HCT116 (cell line): ENCODE data around the gene OBSL1. TPM values are rescaled to one million over a fixed set of nuclear protein-coding genes. Genes with fewer than 3 reads are reported as not detected.

ENCODE experiments used
- ATAC-seq: fragments of 200-7000 bp; cut with Tn5 transposase; 2 replicates; pipeline ENCODE4 v1.9.1; 2020; ENCODE audit warnings: mild to moderate bottlenecking, moderate library complexity
- BruUV-seq: library from RNA; stranded (reverse); fragments of 400-500 nt; replicated peaks from 2 replicates; lab custom pipeline; 2021; lab: Mats Ljungman, UMichigan
- CTCF ChIA-PET: fragments of 300-600 bp; sonication (Branson Sonifier 250); formaldehyde crosslinking; loops from one replicate; lab custom pipeline; 2021; ENCODE audit warnings: antibody characterized with exemption; lab: Charles Lee
- POLR2A ChIA-PET: fragments of 300-600, 350-600 bp; sonication (Branson Sonifier 250); formaldehyde crosslinking; loops from one replicate; lab custom pipeline; 2021; ENCODE audit warnings: antibody characterized with exemption; lab: Charles Lee
- RAD21 ChIA-PET, 2 experiments: fragments of 300-600 bp; sonication (Branson Sonifier 250); formaldehyde crosslinking; loops; one replicate each; lab custom pipeline; 2023; ENCODE audit warnings: low total read pairs in 2 of 2; ENCODE audit not compliant: uncharacterized antibody in 2 of 2, unreplicated experiment in 2 of 2, low non-redundant PET in 1 of 2; lab: Charles Lee
- DNase-seq: peaks from one replicate; pipeline ENCODE4 v3.0.0-alpha.2; 2010; ENCODE audit warnings: low read depth, low spot score
- H2AFZ ChIP-seq: fragments of 200-600 bp; shearing (Covaris generic), sonication (generic); 2 replicates; pipeline ENCODE4 v1.6.1; 2017; ENCODE audit warnings: low read depth, mixed run types, mixed read lengths, antibody characterized with exemption, low read length; ENCODE audit not compliant: poor library complexity, severe bottlenecking
- H3K27ac ChIP-seq: 2 replicates; pipeline ENCODE4 v1.5.1; 2012; ENCODE audit warnings: low read depth, low read length
- H3K27me3 ChIP-seq: fragments of 200-600 bp; sonication (generic); 2 replicates; pipeline ENCODE4 v1.6.1; 2016; ENCODE audit warnings: mixed run types, low read length, mixed read lengths; ENCODE audit not compliant: insufficient read depth
- H3K36me3 ChIP-seq, 2 experiments: fragments of 200-500 bp in 1 of 2; fragments of 200-600 bp in 1 of 2; sonication (Bioruptor generic) in 1 of 2; sonication (generic) in 1 of 2; 2 replicates each; pipeline versions ENCODE4 v1.5.1 to v1.6.1; 2014 to 2016; ENCODE audit warnings: low read length in 2 of 2, inconsistent platforms in 1 of 2, mixed read lengths in 1 of 2, mixed run types in 1 of 2; ENCODE audit not compliant: insufficient read depth in 2 of 2, control insufficient read depth in 1 of 2
- H3K4me1 ChIP-seq, 2 experiments: fragments of 200-600 bp in 1 of 2; sonication (generic) in 1 of 2; 2 replicates each; pipeline versions ENCODE4 v1.5.1 to v1.6.1; 2012 to 2017; ENCODE audit warnings: low read length in 2 of 2, inconsistent platforms in 1 of 2, mild to moderate bottlenecking in 1 of 2, mixed read lengths in 1 of 2, mixed run types in 1 of 2, moderate library complexity in 1 of 2; ENCODE audit not compliant: insufficient read depth in 2 of 2, control insufficient read depth in 1 of 2
- H3K4me2 ChIP-seq: fragments of 200-600 bp; sonication (generic); 2 replicates; pipeline ENCODE4 v1.6.1; 2017; ENCODE audit warnings: mixed run types, low read length, mixed read lengths
- H3K4me3 ChIP-seq, 2 experiments: fragments of 200-600 bp in 1 of 2; sonication (generic) in 1 of 2; replicated peaks in 1 of 2; 2 replicates each; pipeline ENCODE4 v1.5.1; 2011 to 2016; ENCODE audit warnings: low read length in 2 of 2, control low read depth in 1 of 2, low read depth in 1 of 2, mild to moderate bottlenecking in 1 of 2, mixed read lengths in 1 of 2, mixed run types in 1 of 2
- H3K79me2 ChIP-seq: fragments of 200-600 bp; sonication (generic); 2 replicates; pipeline ENCODE4 v1.6.1; 2017; ENCODE audit warnings: mild to moderate bottlenecking, mixed run types, low read length, moderate library complexity, mixed read lengths; ENCODE audit not compliant: insufficient read depth
- H3K9ac ChIP-seq: fragments of 200-600 bp; sonication (generic); 2 replicates; pipeline ENCODE4 v1.6.1; 2016; ENCODE audit warnings: low read length, mixed read lengths
- H3K9me2 ChIP-seq: fragments of 200-600 bp; sonication (generic), shearing (Covaris generic); 2 replicates; pipeline ENCODE4 v1.6.1; 2017; ENCODE audit warnings: mixed run types, mild to moderate bottlenecking, moderate library complexity; ENCODE audit not compliant: insufficient read depth
- H3K9me3 ChIP-seq, 2 experiments: fragments of 200-500 bp in 1 of 2; fragments of 200-600 bp in 1 of 2; sonication (Bioruptor generic) in 1 of 2; sonication (generic) in 1 of 2; 2 replicates each; pipeline ENCODE4 v1.6.1; 2014 to 2017; ENCODE audit warnings: low read length in 2 of 2, mixed read lengths in 2 of 2, inconsistent platforms in 1 of 2, low read depth in 1 of 2, mild to moderate bottlenecking in 1 of 2, mixed run types in 1 of 2, moderate library complexity in 1 of 2; ENCODE audit not compliant: control insufficient read depth in 1 of 2, insufficient read depth in 1 of 2
- H4K20me1 ChIP-seq: fragments of 200-600 bp; sonication (generic), shearing (Covaris generic); 2 replicates; pipeline ENCODE4 v1.6.1; 2017; ENCODE audit warnings: mixed run types, mild to moderate bottlenecking, moderate library complexity; ENCODE audit not compliant: insufficient read depth
- EGR1 ChIP-seq: IDR thresholded peaks from 2 replicates; pipeline ENCODE4 v1.6.1; 2012; ENCODE audit warnings: low read depth
- ELF1 ChIP-seq: IDR thresholded peaks from 2 replicates; pipeline ENCODE4 v1.6.1; 2012; ENCODE audit warnings: low read depth, borderline replicate concordance
- EZH2 ChIP-seq: fragments of 200-600 bp; sonication (generic); IDR thresholded peaks from 2 replicates; pipeline ENCODE4 v1.6.1; 2017; ENCODE audit warnings: antibody characterized with exemption, mixed run types
- EZH2phosphoT487 ChIP-seq: fragments of 200-600 bp; IDR thresholded peaks from 2 replicates; pipeline ENCODE4 v1.6.1; 2018; ENCODE audit warnings: antibody characterized with exemption, borderline replicate concordance
- FOSL1 ChIP-seq: IDR thresholded peaks from 2 replicates; pipeline ENCODE4 v1.6.1; 2012; ENCODE audit warnings: low read depth
- JUND ChIP-seq: IDR thresholded peaks from 2 replicates; pipeline ENCODE4 v1.6.1; 2012
- POLR2AphosphoS5 ChIP-seq: IDR thresholded peaks from 2 replicates; pipeline ENCODE4 v1.6.1; 2011; ENCODE audit warnings: mild to moderate bottlenecking, low read depth, low read length, moderate library complexity
- SIN3A ChIP-seq: IDR thresholded peaks from 2 replicates; pipeline ENCODE4 v1.6.1; 2012; ENCODE audit warnings: low read depth
- SP1 ChIP-seq: IDR thresholded peaks from 2 replicates; pipeline ENCODE4 v1.6.1; 2012; ENCODE audit warnings: low read depth
- SRF ChIP-seq: IDR thresholded peaks from 2 replicates; pipeline ENCODE4 v1.6.1; 2012; ENCODE audit warnings: low read depth
- TCF7L2 ChIP-seq: IDR thresholded peaks from 2 replicates; pipeline ENCODE4 v1.7.0; 2011; ENCODE audit warnings: borderline replicate concordance, inconsistent platforms; ENCODE audit not compliant: insufficient read depth, insufficient read length; ENCODE audit errors: extremely low read depth
- YY1 ChIP-seq: IDR thresholded peaks from 2 replicates; pipeline ENCODE4 v1.6.1; 2011; ENCODE audit warnings: low read length, low read depth, moderate library complexity, mild to moderate bottlenecking; ENCODE audit not compliant: insufficient replicate concordance; ENCODE audit errors: extremely low read depth
- ZNF274 ChIP-seq: fragments of 200-500 bp; sonication (Bioruptor generic); IDR thresholded peaks from 2 replicates; pipeline ENCODE4 v1.6.1; 2014; ENCODE audit warnings: mild to moderate bottlenecking, low read depth, low read length, inconsistent platforms
- intact Hi-C: fragments of 100-400 bp; cut with micrococcal nuclease; formaldehyde crosslinking; loops from 2 replicates; pipeline ENCODE4 v1.10.0; 2022
- total RNA-seq: library from RNA; stranded (reverse); gene quantifications from one replicate; pipeline ENCODE4 v1.2.1, GENCODE V29; 2021; ENCODE audit not compliant: unreplicated experiment
- TF ChIP-seq, protein P1 (sequence below): IDR thresholded peaks from 2 replicates; pipeline ENCODE4 v1.6.1; 2012; ENCODE audit warnings: low read depth

OBSL1 gene
- total RNA-seq, 1 experiment from 2014 or later = 45.2 TPM

DNA sequence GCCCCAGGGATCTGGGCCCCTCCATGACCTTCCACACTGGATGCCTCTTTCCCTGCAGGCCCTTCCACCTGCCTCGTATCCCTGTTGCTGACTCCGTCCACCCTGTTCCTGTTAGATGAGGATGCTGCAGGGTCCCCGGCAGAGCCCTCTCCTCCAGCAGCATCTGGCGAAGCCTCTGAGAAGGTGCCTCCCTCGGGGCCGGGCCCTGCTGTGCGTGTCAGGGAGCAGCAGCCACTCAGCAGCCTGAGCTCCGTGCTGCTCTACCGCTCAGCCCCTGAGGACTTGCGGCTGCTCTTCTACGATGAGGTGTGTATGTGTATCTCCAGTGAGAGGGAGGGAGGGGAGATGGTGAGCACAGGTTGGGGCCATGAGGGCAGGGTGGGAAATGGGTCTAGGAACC is 43.7 kb upstream of the OBSL1 start:
- H2AFZ ChIP-seq = no peak overlapping the region
- ChIA-PET POLR2A (no interaction called here), CTCF (no interaction called here), RAD21 (no interaction called here)
- no peak for TF ChIP-seq EZH2phosphoT487
- no peak for TF ChIP-seq FOSL1
- TF ChIP-seq SP1 = no peak
- no peak for TF ChIP-seq JUND
- TF ChIP-seq YY1 = no peak
- H3K4me1 ChIP-seq = no peaks in the 10 kb centered on the region; a peak in 1 of 4 replicates
- no peaks in the 10 kb centered on the region for H3K9me3 ChIP-seq
- H3K27me3 ChIP-seq = no peaks in the 10 kb centered on the region
- H3K4me3 ChIP-seq = no peak overlapping the region
- BruUV-seq = no TSS peak
- DNase-seq (no peak), ATAC-seq (no peak)
- H4K20me1 ChIP-seq = no peaks in the 10 kb centered on the region
- no peaks in the 10 kb centered on the region for H3K79me2 ChIP-seq
- no peak overlapping the region for H3K27ac ChIP-seq
- no peak overlapping the region for H3K4me2 ChIP-seq
- H3K9ac ChIP-seq = no peak overlapping the region
- H3K9me2 ChIP-seq = no peaks in the 10 kb centered on the region
- H3K36me3 ChIP-seq = no peaks in the 10 kb centered on the region
- intact Hi-C loops = no loop called here

GRCh38 chr2:219614076-219614860 is 42.9 kb upstream of the OBSL1 start:
- no peaks in the 10 kb centered on the region for H3K9me3 ChIP-seq
- H3K9ac ChIP-seq = no peak overlapping the region
- BruUV-seq = no TSS peak
- no peaks in the 10 kb centered on the region; a peak in 1 of 4 replicates for H3K4me1 ChIP-seq
- RAD21 ChIA-PET = no interaction called here
- no peak overlapping the region for H3K27ac ChIP-seq
- no peaks in the 10 kb centered on the region for H3K27me3 ChIP-seq
- no peak overlapping the region for H2AFZ ChIP-seq
- no peaks in the 10 kb centered on the region for H3K36me3 ChIP-seq
- ATAC-seq = no peak
- CTCF ChIA-PET = no interaction called here
- H3K9me2 ChIP-seq = no peaks in the 10 kb centered on the region
- no peaks in the 10 kb centered on the region for H3K79me2 ChIP-seq
- DNase-seq = no peak
- no peaks in the 10 kb centered on the region for H4K20me1 ChIP-seq
- TF ChIP-seq EGR1 (no peak), EZH2phosphoT487 (no peak), JUND (no peak), ELF1 (no peak), SRF (no peak), TCF7L2 (no peak), SIN3A (no peak), EZH2 (no peak), ZNF274 (no peak), POLR2AphosphoS5 (no peak), YY1 (no peak)
- TF ChIP-seq, protein P1, sequence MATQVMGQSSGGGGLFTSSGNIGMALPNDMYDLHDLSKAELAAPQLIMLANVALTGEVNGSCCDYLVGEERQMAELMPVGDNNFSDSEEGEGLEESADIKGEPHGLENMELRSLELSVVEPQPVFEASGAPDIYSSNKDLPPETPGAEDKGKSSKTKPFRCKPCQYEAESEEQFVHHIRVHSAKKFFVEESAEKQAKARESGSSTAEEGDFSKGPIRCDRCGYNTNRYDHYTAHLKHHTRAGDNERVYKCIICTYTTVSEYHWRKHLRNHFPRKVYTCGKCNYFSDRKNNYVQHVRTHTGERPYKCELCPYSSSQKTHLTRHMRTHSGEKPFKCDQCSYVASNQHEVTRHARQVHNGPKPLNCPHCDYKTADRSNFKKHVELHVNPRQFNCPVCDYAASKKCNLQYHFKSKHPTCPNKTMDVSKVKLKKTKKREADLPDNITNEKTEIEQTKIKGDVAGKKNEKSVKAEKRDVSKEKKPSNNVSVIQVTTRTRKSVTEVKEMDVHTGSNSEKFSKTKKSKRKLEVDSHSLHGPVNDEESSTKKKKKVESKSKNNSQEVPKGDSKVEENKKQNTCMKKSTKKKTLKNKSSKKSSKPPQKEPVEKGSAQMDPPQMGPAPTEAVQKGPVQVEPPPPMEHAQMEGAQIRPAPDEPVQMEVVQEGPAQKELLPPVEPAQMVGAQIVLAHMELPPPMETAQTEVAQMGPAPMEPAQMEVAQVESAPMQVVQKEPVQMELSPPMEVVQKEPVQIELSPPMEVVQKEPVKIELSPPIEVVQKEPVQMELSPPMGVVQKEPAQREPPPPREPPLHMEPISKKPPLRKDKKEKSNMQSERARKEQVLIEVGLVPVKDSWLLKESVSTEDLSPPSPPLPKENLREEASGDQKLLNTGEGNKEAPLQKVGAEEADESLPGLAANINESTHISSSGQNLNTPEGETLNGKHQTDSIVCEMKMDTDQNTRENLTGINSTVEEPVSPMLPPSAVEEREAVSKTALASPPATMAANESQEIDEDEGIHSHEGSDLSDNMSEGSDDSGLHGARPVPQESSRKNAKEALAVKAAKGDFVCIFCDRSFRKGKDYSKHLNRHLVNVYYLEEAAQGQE = no peak
- TF ChIP-seq, all 23 proteins: peak for 0
- POLR2A ChIA-PET = no interaction called here
- intact Hi-C loops = no loop called here
- Histone ChIP-seq H3K4me3 (no peak overlapping the region), H3K4me2 (no peak overlapping the region)
